ENCODE results near the gene LAMA2.

LAMA2 gene

GRCh38 chr6:129235167-129236000, 352.4 kb downstream of the LAMA2 start:
- TF ChIP-seq MAX (IDR thresholded peaks at IDR 0.05; ENCODE audit: low read depth, low read length) (no peak), MYC (IDR thresholded peaks at IDR 0.05; ENCODE audit: low read depth, low read length) (no peak), POLR2A (IDR thresholded peaks at IDR 0.05; ENCODE audit: extremely low read depth, insufficient read length) (no peak)
- H3K4me3 ChIP-seq (ENCODE audit: low read depth, low read length) = no peak overlapping the region
- DNase-seq (ENCODE audit: low read depth) = no peak

- no peak overlapping the region for H3K4me3 ChIP-seq (ENCODE audit: low read depth, low read length)
- no peak for DNase-seq (ENCODE audit: low read depth)
- TF ChIP-seq CTCF (IDR thresholded peaks at IDR 0.05; ENCODE audit: low read depth, low read length) (no peak), MAX (IDR thresholded peaks at IDR 0.05; ENCODE audit: low read depth, low read length) (no peak), POLR2A (IDR thresholded peaks at IDR 0.05; ENCODE audit: extremely low read depth, insufficient read length) (no peak), MYC (IDR thresholded peaks at IDR 0.05; ENCODE audit: low read depth, low read length) (no peak)
Observed at GRCh38 chr6:129236001-129236517, 353.1 kb downstream of the LAMA2 start.

- H3K4me3 ChIP-seq (ENCODE audit: low read depth, low read length) = no peak overlapping the region
- no peak for TF ChIP-seq MAX (IDR thresholded peaks at IDR 0.05; ENCODE audit: low read depth, low read length)
- no peak for TF ChIP-seq MYC (IDR thresholded peaks at IDR 0.05; ENCODE audit: low read depth, low read length)
- no peak for TF ChIP-seq POLR2A (IDR thresholded peaks at IDR 0.05; ENCODE audit: extremely low read depth, insufficient read length)
- TF ChIP-seq CTCF (IDR thresholded peaks at IDR 0.05; ENCODE audit: low read depth, low read length) = no peak
- no peak for DNase-seq (ENCODE audit: low read depth)
Observed at GRCh38 chr6:129238991-129239390, 356.1 kb downstream of the LAMA2 start.

GRCh38 chr6:129239825-129240491, 357.0 kb downstream of the LAMA2 start:
- H3K4me3 ChIP-seq (ENCODE audit: low read depth, low read length) = no peak overlapping the region
- TF ChIP-seq CTCF (IDR thresholded peaks at IDR 0.05; ENCODE audit: low read depth, low read length) (no peak), POLR2A (IDR thresholded peaks at IDR 0.05; ENCODE audit: extremely low read depth, insufficient read length) (no peak), MYC (IDR thresholded peaks at IDR 0.05; ENCODE audit: low read depth, low read length) (no peak), MAX (IDR thresholded peaks at IDR 0.05; ENCODE audit: low read depth, low read length) (no peak)
- DNase-seq (ENCODE audit: low read depth) = no peak

GRCh38 chr6:129240492-129240853, 357.5 kb downstream of the LAMA2 start:
- DNase-seq (ENCODE audit: low read depth) = no peak
- no peak overlapping the region for H3K4me3 ChIP-seq (ENCODE audit: low read depth, low read length)
- no peak for TF ChIP-seq MAX (IDR thresholded peaks at IDR 0.05; ENCODE audit: low read depth, low read length)

GRCh38 chr6:129242546-129242945, 359.6 kb downstream of the LAMA2 start:
- TF ChIP-seq POLR2A (IDR thresholded peaks at IDR 0.05; ENCODE audit: extremely low read depth, insufficient read length) = no peak
- no peak for DNase-seq (ENCODE audit: low read depth)
- no peak overlapping the region for H3K4me3 ChIP-seq (ENCODE audit: low read depth, low read length)

GRCh38 chr6:129243377-129243776, 360.4 kb downstream of the LAMA2 start:
- no peak for TF ChIP-seq POLR2A (IDR thresholded peaks at IDR 0.05; ENCODE audit: extremely low read depth, insufficient read length)
- TF ChIP-seq MAX (IDR thresholded peaks at IDR 0.05; ENCODE audit: low read depth, low read length) = no peak
- TF ChIP-seq CTCF (IDR thresholded peaks at IDR 0.05; ENCODE audit: low read depth, low read length) = no peak
- no peak for TF ChIP-seq MYC (IDR thresholded peaks at IDR 0.05; ENCODE audit: low read depth, low read length)
- H3K4me3 ChIP-seq (ENCODE audit: low read depth, low read length) = no peak overlapping the region
- DNase-seq (ENCODE audit: low read depth) = no peak

Measured in NB4 (cell line).